Measurements from ENCODE around the gene MAGI1.
A peak's percentile ranks its signal among the peaks of the same experiment; 100 is the strongest.
"Not testable (repeated sequence)": the region's sequence is repeated elsewhere in the genome, so short reads cannot be mapped to it uniquely, and the experiment has no call there.

The MAGI1 gene

GRCh38 chr3:65732051-65732935, 306.4 kb downstream of the MAGI1 start:
- peak; percentile 1 for DNase-seq

- no peak for DNase-seq
Measured at GRCh38 chr3:65730449-65730848, 308.3 kb downstream of the MAGI1 start.

GRCh38 chr3:65729973-65730372, 308.7 kb downstream of the MAGI1 start:
- DNase-seq = no peak

- DNase-seq = no peak
Measured at GRCh38 chr3:65729555-65729954, 309.2 kb downstream of the MAGI1 start.

- no peak for DNase-seq
Measured at GRCh38 chr3:65728138-65728537, 310.6 kb downstream of the MAGI1 start.

- DNase-seq = no peak
Measured at GRCh38 chr3:65723985-65724384, 314.7 kb downstream of the MAGI1 start.

- DNase-seq = no peak
Measured at GRCh38 chr3:65723011-65723410, 315.7 kb downstream of the MAGI1 start.

- DNase-seq = no peak
Measured at GRCh38 chr3:65720989-65721737, 317.6 kb downstream of the MAGI1 start.

- DNase-seq = not testable (repeated sequence)
Measured at GRCh38 chr3:65719639-65720038, 319.1 kb downstream of the MAGI1 start.

GRCh38 chr3:65717676-65718346, 320.9 kb downstream of the MAGI1 start:
- DNase-seq = no peak

GRCh38 chr3:65716071-65716751, 322.5 kb downstream of the MAGI1 start:
- DNase-seq = no peak

GRCh38 chr3:65714134-65714533, 324.6 kb downstream of the MAGI1 start:
- DNase-seq = no peak

GRCh38 chr3:65713016-65713415, 325.7 kb downstream of the MAGI1 start:
- DNase-seq = no peak

- DNase-seq = no peak
Measured at GRCh38 chr3:65712140-65712539, 326.6 kb downstream of the MAGI1 start.

- no peak for DNase-seq
Measured at GRCh38 chr3:65706776-65707568, 331.7 kb downstream of the MAGI1 start.

GRCh38 chr3:65706301-65706700, 332.4 kb downstream of the MAGI1 start:
- no peak for DNase-seq

- no peak for DNase-seq
Measured at GRCh38 chr3:65703820-65704219, 334.9 kb downstream of the MAGI1 start.

GRCh38 chr3:65703026-65703425, 335.7 kb downstream of the MAGI1 start:
- no peak for DNase-seq

GRCh38 chr3:65702202-65702601, 336.5 kb downstream of the MAGI1 start:
- DNase-seq = no peak

- DNase-seq = no peak
Measured at GRCh38 chr3:65701516-65701915, 337.2 kb downstream of the MAGI1 start.

GRCh38 chr3:65689436-65689835, 349.3 kb downstream of the MAGI1 start:
- DNase-seq = no peak

- DNase-seq = no peak
Measured at GRCh38 chr3:65687741-65688140, 351.0 kb downstream of the MAGI1 start.

Data from NCI-H187 treated with DMSO at 0.1 percent for 48 hours (cell line).